DND-41 (cell line): ENCODE results near the gene MICALL2.

Experiments used
- ATAC-seq: fragments of 200-7000 bp; cut with Tn5 transposase; 3 replicates; pipeline ENCODE4 v1.9.1; 2021; ENCODE audit warnings: low read depth; ENCODE audit not compliant: insufficient read depth
- DNase-seq: peaks from one replicate; pipeline ENCODE4 v3.0.0-alpha.2; 2020
- H2AFZ ChIP-seq: 2 replicates; pipeline ENCODE4 v1.6.0; 2012; ENCODE audit warnings: low read depth, low read length
- H3K27ac ChIP-seq: 2 replicates; pipeline ENCODE4 v1.5.1; 2012; ENCODE audit warnings: low read length, inconsistent platforms
- H3K27me3 ChIP-seq: fragments of 200-600 bp; sonication (generic); 2 replicates; pipeline ENCODE4 v1.6.0; 2012; ENCODE audit warnings: low read length, mild to moderate bottlenecking, inconsistent platforms; ENCODE audit not compliant: insufficient read depth, poor library complexity
- H3K36me3 ChIP-seq: 2 replicates; pipeline ENCODE4 v1.5.1; 2012; ENCODE audit warnings: low read length, inconsistent platforms; ENCODE audit not compliant: insufficient read depth
- H3K4me1 ChIP-seq: 2 replicates; pipeline ENCODE4 v1.5.1; 2012; ENCODE audit warnings: mild to moderate bottlenecking, low read length; ENCODE audit not compliant: insufficient read depth
- H3K4me2 ChIP-seq: 2 replicates; pipeline ENCODE4 v1.6.0; 2012; ENCODE audit warnings: mild to moderate bottlenecking, moderate library complexity, low read length, inconsistent platforms; ENCODE audit not compliant: insufficient read depth
- H3K4me3 ChIP-seq, 2 experiments: fragments of 200-600 bp in 1 of 2; shearing (Covaris generic) in 1 of 2; 2 replicates each; pipeline ENCODE4 v1.5.1; 2012 to 2016; ENCODE audit warnings: inconsistent platforms in 2 of 2, low read length in 2 of 2, mild to moderate bottlenecking in 2 of 2, low read depth in 1 of 2, moderate library complexity in 1 of 2
- H3K79me2 ChIP-seq: 2 replicates; pipeline ENCODE4 v1.6.0; 2012; ENCODE audit warnings: low read length, inconsistent platforms; ENCODE audit not compliant: insufficient read depth
- H3K9ac ChIP-seq: 2 replicates; pipeline ENCODE4 v1.6.0; 2012; ENCODE audit warnings: low read depth, mild to moderate bottlenecking, inconsistent platforms, low read length, moderate library complexity
- H3K9me3 ChIP-seq: 2 replicates; pipeline ENCODE4 v1.5.1; 2012; ENCODE audit warnings: low read length, moderate library complexity, mild to moderate bottlenecking, inconsistent platforms; ENCODE audit not compliant: insufficient read depth, severe bottlenecking
- H4K20me1 ChIP-seq: 2 replicates; pipeline ENCODE4 v1.6.0; 2012; ENCODE audit warnings: low read length; ENCODE audit not compliant: insufficient read depth
- CTCF ChIP-seq: IDR thresholded peaks from 2 replicates; pipeline ENCODE4 v1.5.1; 2012; ENCODE audit warnings: borderline replicate concordance, low read length, moderate library complexity, mild to moderate bottlenecking; ENCODE audit not compliant: poor library complexity, severe bottlenecking; ENCODE audit errors: extremely low read depth
- EZH2 ChIP-seq: IDR thresholded peaks from 3 replicates; pipeline ENCODE4 v1.6.1; 2012; ENCODE audit warnings: borderline replicate concordance, low read depth, mild to moderate bottlenecking, moderate library complexity, low read length, inconsistent platforms; ENCODE audit not compliant: severe bottlenecking

The MICALL2 gene

DNA sequence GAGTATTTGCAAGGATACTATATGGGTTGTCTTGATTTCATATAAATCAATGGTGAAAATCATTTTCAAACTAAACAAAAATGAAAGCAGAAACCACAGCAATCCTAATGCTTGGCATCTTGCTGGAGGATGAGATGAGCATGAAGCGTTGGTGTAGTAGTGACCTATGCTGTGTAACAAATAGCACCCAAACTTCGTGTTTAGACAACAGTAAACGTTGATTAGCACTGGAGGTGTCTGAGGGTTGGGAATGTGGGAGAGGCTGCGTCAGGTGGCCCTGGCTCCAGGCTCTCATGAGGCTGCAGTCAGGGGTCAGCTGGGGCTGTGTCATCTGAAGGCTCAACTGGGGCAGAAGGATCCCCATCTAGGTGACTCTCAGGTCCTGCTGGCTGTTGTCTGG is 67.8 kb downstream of the MICALL2 start:
- H3K4me3 ChIP-seq = no peak overlapping the region
- H3K4me1 ChIP-seq = peaks cover 12% of the 10 kb centered on the region

GRCh38 chr7:1388703-1389335 is 70.5 kb downstream of the MICALL2 start:
- H3K4me1 ChIP-seq = no peaks in the 10 kb centered on the region
- no peak overlapping the region for H2AFZ ChIP-seq
- H3K79me2 ChIP-seq = no peaks in the 10 kb centered on the region
- no peak for ATAC-seq
- H3K4me2 ChIP-seq = no peak overlapping the region
- no peaks in the 10 kb centered on the region for H3K9me3 ChIP-seq
- no peak overlapping the region for H3K9ac ChIP-seq
- DNase-seq = no peak
- H3K36me3 ChIP-seq = no peaks in the 10 kb centered on the region
- H3K27ac ChIP-seq = no peak overlapping the region
- no peaks in the 10 kb centered on the region for H4K20me1 ChIP-seq
- TF ChIP-seq CTCF (no peak), EZH2 (no peak)
- no peak overlapping the region for H3K4me3 ChIP-seq
- H3K27me3 ChIP-seq = peaks cover 2% of the 10 kb centered on the region

More for the DNA sequence above, 67.8 kb downstream of the MICALL2 start:
- no peak overlapping the region for H2AFZ ChIP-seq
- DNase-seq = no peak
- H4K20me1 ChIP-seq = no peaks in the 10 kb centered on the region
- no peak for ATAC-seq
- H3K4me2 ChIP-seq = no peak overlapping the region
- TF ChIP-seq CTCF (no peak), EZH2 (no peak)
- H3K79me2 ChIP-seq = no peaks in the 10 kb centered on the region
- H3K27ac ChIP-seq = no peak overlapping the region
- H3K9me3 ChIP-seq = no peaks in the 10 kb centered on the region
- peaks cover 2% of the 10 kb centered on the region for H3K27me3 ChIP-seq
- H3K36me3 ChIP-seq = no peaks in the 10 kb centered on the region
- H3K9ac ChIP-seq = no peak overlapping the region

GRCh38 chr7:1388021-1388702 is 71.1 kb downstream of the MICALL2 start:
- H2AFZ ChIP-seq = no peak overlapping the region
- H4K20me1 ChIP-seq = no peaks in the 10 kb centered on the region
- ATAC-seq (no peak), DNase-seq (no peak)
- no peaks in the 10 kb centered on the region for H3K36me3 ChIP-seq
- H3K4me2 ChIP-seq = no peak overlapping the region
- H3K4me1 ChIP-seq = no peaks in the 10 kb centered on the region
- H3K79me2 ChIP-seq = no peaks in the 10 kb centered on the region
- H3K4me3 ChIP-seq = no peak overlapping the region
- H3K27ac ChIP-seq = no peak overlapping the region
- H3K27me3 ChIP-seq = peaks cover 2% of the 10 kb centered on the region
- no peak overlapping the region for H3K9ac ChIP-seq
- no peaks in the 10 kb centered on the region for H3K9me3 ChIP-seq
- no peak for TF ChIP-seq EZH2

- H3K36me3 ChIP-seq = no peaks in the 10 kb centered on the region
- no peaks in the 10 kb centered on the region for H4K20me1 ChIP-seq
- H3K4me2 ChIP-seq = no peak overlapping the region
- DNase-seq (no peak), ATAC-seq (no peak)
- H3K9me3 ChIP-seq = no peaks in the 10 kb centered on the region
- no peaks in the 10 kb centered on the region for H3K79me2 ChIP-seq
- TF ChIP-seq EZH2 (no peak), CTCF (no peak)
- no peak overlapping the region for H3K9ac ChIP-seq
- no peak overlapping the region for H3K4me3 ChIP-seq
- H3K4me1 ChIP-seq = no peaks in the 10 kb centered on the region
- H3K27me3 ChIP-seq = peaks cover 2% of the 10 kb centered on the region
- no peak overlapping the region for H3K27ac ChIP-seq
- no peak overlapping the region for H2AFZ ChIP-seq
Observed at GRCh38 chr7:1387261-1387660, 72.0 kb downstream of the MICALL2 start.
